H1 (cell line): ENCODE measurements around the gene LRCH1. TPM values are rescaled to one million over a fixed set of nuclear protein-coding genes. Genes with fewer than 3 reads are reported as not detected.

Experiments
- CTCF ChIA-PET: fragments of 300-600 bp; sonication (Branson Sonifier 250); formaldehyde crosslinking; loops from one replicate; lab custom pipeline; 2021; ENCODE audit not compliant: partially characterized antibody; lab: Charles Lee
- POLR2A ChIA-PET: fragments of 300-600 bp; sonication (Branson Sonifier 250); formaldehyde crosslinking; loops from one replicate; lab custom pipeline; 2021; ENCODE audit warnings: inconsistent platforms; ENCODE audit not compliant: partially characterized antibody; lab: Charles Lee
- DNase-seq, 2 experiments: peaks; one replicate each; pipeline versions ENCODE4 v3.0.0 to v3.0.0-alpha.2; 2010 to 2022; ENCODE audit warnings: low spot score in 2 of 2, low read depth in 1 of 2, mixed read lengths in 1 of 2
- FAIRE-seq: peaks from 2 replicates; lab custom pipeline; 2011; peaks lifted over from hg19 to GRCh38; lab: Jason Lieb, UNC
- H2AFZ ChIP-seq: 2 replicates; pipeline ENCODE4 v1.8.1; 2012; ENCODE audit warnings: low read length, inconsistent platforms
- H2AK5ac ChIP-seq: 2 replicates; pipeline ENCODE4 v1.6.1; 2013; ENCODE audit warnings: low read depth, low read length
- H2BK120ac ChIP-seq: replicated peaks from 2 replicates; pipeline ENCODE3; 2013; ENCODE audit warnings: low read depth, low read length, inconsistent platforms
- H2BK12ac ChIP-seq: 2 replicates; pipeline ENCODE4 v1.6.1; 2013; ENCODE audit warnings: low read depth, low read length
- H2BK15ac ChIP-seq: 2 replicates; pipeline ENCODE4 v1.6.1; 2013; ENCODE audit warnings: low read length
- H2BK20ac ChIP-seq: 2 replicates; pipeline ENCODE4 v1.6.1; 2013; ENCODE audit warnings: low read length
- H2BK5ac ChIP-seq: 2 replicates; pipeline ENCODE4 v1.6.1; 2013; ENCODE audit warnings: low read depth, low read length
- H3K14ac ChIP-seq: 2 replicates; pipeline ENCODE4 v1.6.1; 2013; ENCODE audit warnings: inconsistent platforms; ENCODE audit not compliant: insufficient read length
- H3K18ac ChIP-seq: 2 replicates; pipeline ENCODE4 v1.6.1; 2013; ENCODE audit warnings: low read length; ENCODE audit errors: extremely low read depth
- H3K23ac ChIP-seq: 2 replicates; pipeline ENCODE4 v1.6.1; 2013; ENCODE audit warnings: inconsistent platforms; ENCODE audit not compliant: insufficient read length
- H3K23me2 ChIP-seq: 2 replicates; pipeline ENCODE4 v1.6.1; 2013; ENCODE audit warnings: low read depth, low read length
- H3K27ac ChIP-seq: 2 replicates; pipeline ENCODE4 v1.6.1; 2011; ENCODE audit warnings: low read depth, low read length, inconsistent platforms
- H3K27me3 ChIP-seq, 4 experiments: replicated peaks in 1 of 4; 1 replicate in 1 of 4; 2 replicates in 3 of 4; pipeline versions ENCODE4 v1.6.1 to v1.8.1; 2011 to 2013; ENCODE audit warnings: low read length in 3 of 4, mild to moderate bottlenecking in 3 of 4, inconsistent platforms in 2 of 4, mixed read lengths in 2 of 4, moderate library complexity in 1 of 4; ENCODE audit not compliant: control insufficient read depth in 3 of 4, insufficient read depth in 3 of 4; ENCODE audit errors: extremely low read depth in 1 of 4
- H3K36me3 ChIP-seq, 4 experiments: 2 replicates each; pipeline versions ENCODE4 v1.6.1 to v1.8.1; 2011 to 2013; ENCODE audit warnings: mild to moderate bottlenecking in 4 of 4, low read length in 3 of 4, moderate library complexity in 2 of 4, control low read depth in 1 of 4, inconsistent platforms in 1 of 4; ENCODE audit not compliant: insufficient read depth in 4 of 4, control insufficient read depth in 2 of 4
- H3K4ac ChIP-seq: replicated peaks from 2 replicates; pipeline ENCODE3; 2013; ENCODE audit warnings: low read length, low read depth, mixed read lengths, inconsistent platforms; ENCODE audit not compliant: insufficient read length
- H3K4me1 ChIP-seq, 4 experiments: replicated peaks in 1 of 4; 1 replicate in 1 of 4; 2 replicates in 3 of 4; pipeline versions ENCODE4 v1.6.1 to v1.8.1; 2011 to 2013; ENCODE audit warnings: low read length in 3 of 4, inconsistent platforms in 2 of 4, mixed read lengths in 1 of 4; ENCODE audit not compliant: insufficient read depth in 4 of 4, control insufficient read depth in 3 of 4
- H3K4me2 ChIP-seq, 2 experiments: 2 replicates each; pipeline versions ENCODE4 v1.6.1 to v1.8.1; 2011 to 2013; ENCODE audit warnings: low read depth in 2 of 2, low read length in 2 of 2, control low read depth in 1 of 2, inconsistent platforms in 1 of 2, mild to moderate bottlenecking in 1 of 2; ENCODE audit not compliant: insufficient read depth in 1 of 2
- H3K4me3 ChIP-seq, 4 experiments: fragments of 200-600, 300-600 bp in 1 of 4; sonication (generic), shearing (Covaris generic), sonication (Bioruptor Twin) in 1 of 4; 2 replicates each; pipeline versions ENCODE4 v1.5.1 to v1.8.1; 2011 to 2016; ENCODE audit warnings: low read length in 4 of 4, low read depth in 3 of 4, control low read depth in 2 of 4, inconsistent platforms in 2 of 4, mild to moderate bottlenecking in 2 of 4, mixed read lengths in 1 of 4, moderate library complexity in 1 of 4; ENCODE audit not compliant: insufficient read depth in 2 of 4; ENCODE audit errors: extremely low read depth in 1 of 4
- H3K56ac ChIP-seq: replicated peaks from 2 replicates; pipeline ENCODE3; 2013; ENCODE audit warnings: low read depth, mild to moderate bottlenecking, mixed read lengths, low read length, inconsistent platforms; ENCODE audit not compliant: insufficient read length
- H3K79me1 ChIP-seq: 2 replicates; pipeline ENCODE4 v1.6.1; 2013; ENCODE audit warnings: low read depth, low read length, control low read depth
- H3K79me2 ChIP-seq, 2 experiments: 2 replicates each; pipeline versions ENCODE4 v1.6.1 to v1.8.1; 2012 to 2013; ENCODE audit warnings: low read length in 2 of 2, mild to moderate bottlenecking in 2 of 2, inconsistent platforms in 1 of 2; ENCODE audit not compliant: insufficient read depth in 2 of 2, control insufficient read depth in 1 of 2
- H3K9ac ChIP-seq, 4 experiments: replicated peaks in 1 of 4; 1 replicate in 1 of 4; 2 replicates in 3 of 4; pipeline versions ENCODE4 v1.6.1 to v1.8.1; 2011 to 2013; ENCODE audit warnings: low read depth in 3 of 4, low read length in 3 of 4, control low read depth in 2 of 4, mild to moderate bottlenecking in 2 of 4, moderate library complexity in 2 of 4, inconsistent platforms in 1 of 4; ENCODE audit errors: extremely low read depth in 1 of 4
- H3K9me3 ChIP-seq, 2 experiments: 2 replicates each; pipeline versions ENCODE4 v1.6.1 to v1.8.1; 2012 to 2013; ENCODE audit warnings: mild to moderate bottlenecking in 2 of 2, moderate library complexity in 2 of 2, control low read depth in 1 of 2, inconsistent platforms in 1 of 2, low read depth in 1 of 2, low read length in 1 of 2, mixed read lengths in 1 of 2; ENCODE audit not compliant: insufficient read depth in 2 of 2
- H4K20me1 ChIP-seq, 2 experiments: replicated peaks in 1 of 2; 2 replicates each; pipeline versions ENCODE3 to v1.8.1; 2011 to 2013; ENCODE audit warnings: inconsistent platforms in 2 of 2, low read length in 2 of 2, mild to moderate bottlenecking in 1 of 2; ENCODE audit not compliant: insufficient read depth in 2 of 2, control insufficient read depth in 1 of 2
- H4K5ac ChIP-seq: 2 replicates; pipeline ENCODE4 v1.6.1; 2013; ENCODE audit warnings: low read length, low read depth, mixed read lengths, inconsistent platforms; ENCODE audit not compliant: insufficient read length
- H4K8ac ChIP-seq: 2 replicates; pipeline ENCODE4 v1.8.0; 2013; ENCODE audit warnings: mild to moderate bottlenecking, moderate library complexity, low read length, inconsistent platforms; ENCODE audit not compliant: insufficient read depth; ENCODE audit errors: extremely low read depth
- H4K91ac ChIP-seq: replicated peaks from 2 replicates; pipeline ENCODE3; 2013; ENCODE audit warnings: low read length, mixed read lengths, inconsistent platforms; ENCODE audit not compliant: insufficient read length
- ASH2L ChIP-seq: fragments of 200-600, 300-600 bp; sonication (generic); IDR thresholded peaks from one replicate; pipeline ENCODE4 v1.7.1; 2017; ENCODE audit warnings: low read length
- CEBPB ChIP-seq: IDR thresholded peaks from 2 replicates; pipeline ENCODE4 v1.6.1; 2012; ENCODE audit warnings: low read depth, low read length
- CREB1 ChIP-seq: IDR thresholded peaks from 2 replicates; pipeline ENCODE4 v1.6.1; 2012; ENCODE audit warnings: inconsistent platforms
- EP300 ChIP-seq, 2 experiments: IDR thresholded peaks; 1 replicate in 1 of 2; 2 replicates in 1 of 2; pipeline ENCODE4 v1.6.1; 2011 to 2012; ENCODE audit warnings: low read depth in 2 of 2, low read length in 2 of 2, mild to moderate bottlenecking in 2 of 2, borderline replicate concordance in 1 of 2, inconsistent platforms in 1 of 2, moderate library complexity in 1 of 2
- MAFK ChIP-seq: IDR thresholded peaks from 2 replicates; pipeline ENCODE4 v1.6.1; 2012; ENCODE audit warnings: low read depth, mild to moderate bottlenecking, improper control_type of control experiment, low read length
- NRF1 ChIP-seq: IDR thresholded peaks from 2 replicates; pipeline ENCODE4 v1.6.1; 2011; ENCODE audit warnings: mild to moderate bottlenecking, low read depth, low read length, improper control_type of control experiment
- POLR2AphosphoS5 ChIP-seq: IDR thresholded peaks from 2 replicates; pipeline ENCODE4 v1.6.1; 2011; ENCODE audit warnings: low read depth, low read length
- POU5F1 ChIP-seq: IDR thresholded peaks from 2 replicates; pipeline ENCODE4 v1.6.1; 2011; ENCODE audit warnings: low read depth, mild to moderate bottlenecking, low read length, moderate library complexity
- RBBP5 ChIP-seq: IDR thresholded peaks from 2 replicates; pipeline ENCODE4 v1.7.1; 2012; ENCODE audit warnings: low read depth, mild to moderate bottlenecking, inconsistent platforms, low read length, moderate library complexity, borderline replicate concordance
- RFX5 ChIP-seq: IDR thresholded peaks from 2 replicates; pipeline ENCODE4 v1.6.1; 2011; ENCODE audit warnings: low read depth, low read length, improper control_type of control experiment, borderline replicate concordance
- RNF2 ChIP-seq: fragments of 200-900, 300-1000 bp; sonication (generic); IDR thresholded peaks from 2 replicates; pipeline ENCODE4 v1.7.1; 2016; ENCODE audit warnings: borderline replicate concordance, low read depth, mild to moderate bottlenecking, antibody characterized with exemption, low read length; ENCODE audit not compliant: poor library complexity, severe bottlenecking; ENCODE audit errors: missing control alignments
- SRF ChIP-seq: IDR thresholded peaks from 2 replicates; pipeline ENCODE4 v1.6.1; 2011; ENCODE audit warnings: mild to moderate bottlenecking, low read depth, low read length, moderate library complexity
- TBP ChIP-seq: IDR thresholded peaks from 2 replicates; pipeline ENCODE4 v1.6.1; 2011; ENCODE audit warnings: low read depth, low read length, improper control_type of control experiment
- TCF12 ChIP-seq: IDR thresholded peaks from 2 replicates; pipeline ENCODE4 v1.6.1; 2011; ENCODE audit warnings: low read depth, mild to moderate bottlenecking, low read length
- WGBS, 2 experiments: shearing (Covaris generic) in 1 of 2; methylation state at CpG; one replicate each; pipeline versions ENCODE4 v1.1.6 to v1.1.7; 2013 to 2015; ENCODE audit warnings: low lambda C conversion rate in 2 of 2, mixed read lengths in 2 of 2, inconsistent platforms in 1 of 2, low coverage in 1 of 2, missing lambda C conversion rate in 1 of 2; ENCODE audit not compliant: insufficient replicate concordance in 2 of 2, insufficient coverage in 1 of 2, insufficient read length in 1 of 2; ENCODE audit errors: extremely low coverage in 1 of 2, missing lambda C conversion rate in 1 of 2; 5-methylcytosine and 5-hydroxymethylcytosine counted together
- polyA plus RNA-seq, 7 experiments: library from polyadenylated mRNA; depleted of rRNA in 3 of 7; stranded (reverse) in 5 of 7; unstranded in 2 of 7; fragments of >200 nt in 5 of 7; fragments of 200-250 nt in 2 of 7; gene quantifications; 1 replicate in 5 of 7; 2 replicates in 1 of 7; 4 replicates in 1 of 7; pipeline versions ENCODE4 v1.2.1 to v1.2.3, GENCODE V29; 2011 to 2013; ENCODE audit warnings: missing spikeins in 2 of 7, mixed read lengths in 2 of 7
- total RNA-seq: library from RNA; stranded (reverse); fragmentation: NEBNext Ultra II Directional; extraction: Animal tissue kit (Norgen Biotek cat#: 25700); gene quantifications from 2 replicates; pipeline ENCODE4 v1.2.1, GENCODE V29; 2021

Gene LRCH1
- total and polyA plus RNA-seq, 2 of the 8 experiments (the other 6 are each of a cell fraction or from before 2014, with no cell fraction given), result 3.0 to 10.1 TPM

DNA sequence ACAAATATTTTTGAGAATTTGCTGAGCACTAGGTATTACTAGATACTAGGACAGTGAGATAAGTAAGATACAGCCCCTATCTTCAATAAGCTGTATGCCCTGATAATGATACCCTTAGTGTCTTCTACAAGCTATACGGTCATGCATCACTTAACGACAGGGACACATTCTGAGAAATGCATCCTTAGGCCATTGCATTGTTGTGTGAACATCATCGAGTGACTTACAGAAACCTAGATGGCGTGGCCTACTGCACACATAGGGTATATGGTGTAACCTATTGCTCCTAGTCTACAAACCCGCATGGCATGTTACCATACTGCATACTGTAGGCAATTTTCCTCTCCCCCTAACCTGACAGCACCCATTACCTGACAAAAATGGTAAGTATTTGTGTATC is 64.9 kb downstream of the LRCH1 start:
- H3K79me1 ChIP-seq, result 0 out of 2 replicates have a peak, but pooled peaks cover 2% of the 10 kb centered on the region
- no peaks in the 10 kb centered on the region for H3K27me3 ChIP-seq
- H3K18ac ChIP-seq, result no peak overlapping the region
- no peak overlapping the region for H3K4ac ChIP-seq
- H4K91ac ChIP-seq, result no peak overlapping the region
- H3K14ac ChIP-seq, result no peak overlapping the region
- POLR2A ChIA-PET, result no interaction called here
- H3K79me2 ChIP-seq, result peaks cover 3 to 35% of the 10 kb centered on the region in 2 experiments; a peak in 3 of 4 replicates
- H3K9ac ChIP-seq, result no peak overlapping the region
- no peak overlapping the region for H2BK12ac ChIP-seq
- H2BK15ac ChIP-seq, result no peak overlapping the region
- WGBS, 2 experiments, result 87% methylated on average over 5 of the region's 5 CpGs; no CpG with 5 or more reads in 1 of the 2 experiments
- FAIRE-seq, result no peak
- no peak overlapping the region for H2BK5ac ChIP-seq
- peaks cover 5 to 22% (median 10%) of the 10 kb centered on the region in 4 experiments; a peak in 6 of 7 replicates for H3K4me1 ChIP-seq
- DNase-seq, result no peak
- H2AFZ ChIP-seq, result no peak overlapping the region
- no peak overlapping the region for H2AK5ac ChIP-seq
- H2BK120ac ChIP-seq, result no peak overlapping the region
- no peak overlapping the region for H3K23ac ChIP-seq
- no peak overlapping the region for H4K5ac ChIP-seq
- peaks cover 2 to 4% of the 10 kb centered on the region in 2 experiments for H4K20me1 ChIP-seq
- no peaks in the 10 kb centered on the region for H3K23me2 ChIP-seq
- H3K4me2 ChIP-seq, result no peak overlapping the region
- no peak overlapping the region for H3K4me3 ChIP-seq
- H3K56ac ChIP-seq, result no peak overlapping the region
- no peaks in the 10 kb centered on the region for H3K36me3 ChIP-seq
- no peaks in the 10 kb centered on the region for H3K9me3 ChIP-seq
- H4K8ac ChIP-seq, result no peak overlapping the region
- CTCF ChIA-PET, result interaction anchor here (0.6 to 1.9 kb wide), 4 partner anchors 15 to 580 kb away, joined by 3 to 7 read pairs (median 3); no protein-coding TSS in a partner anchor
- H2BK20ac ChIP-seq, result no peak overlapping the region
- no peak for TF ChIP-seq RBBP5
- no peak for TF ChIP-seq CREB1
- no peak for TF ChIP-seq TCF12
- TF ChIP-seq POU5F1, result no peak
- TF ChIP-seq RNF2, result no peak
- no peak for TF ChIP-seq POLR2AphosphoS5
- no peak for TF ChIP-seq CEBPB
- TF ChIP-seq ASH2L, result no peak
- TF ChIP-seq TBP, result no peak
- TF ChIP-seq EP300 (IDR thresholded peaks at IDR 0.05; ENCODE audit: borderline replicate concordance in 1 of 2, low read depth in 2 of 2, low read length in 2 of 2), result no peak
- no peak for TF ChIP-seq SRF
- TF ChIP-seq RFX5, result no peak
- no peak for TF ChIP-seq MAFK
- TF ChIP-seq NRF1, result no peak
- TF ChIP-seq, all 59 proteins: peak for 0
- no peak overlapping the region for H3K27ac ChIP-seq
